Stomach (tissue), 9 donors: ENCODE results near the gene FASTKD3. TPM values are rescaled to one million over a fixed set of nuclear protein-coding genes. Genes with fewer than 3 reads are reported as not detected.

Experiments
- DNase-seq, 2 donors: peaks; one replicate each; pipeline versions ENCODE4 v3.0.0 to v3.0.0-alpha.2; 2013 to 2019
- H3K27ac ChIP-seq, 5 donors: fragments of 200-600 bp in 4 of 5; sonication (generic) in 4 of 5; one replicate each; pipeline ENCODE4 v1.5.1; 2013 to 2019; ENCODE audit warnings: mild to moderate bottlenecking in 1 of 5, moderate library complexity in 1 of 5
- H3K27me3 ChIP-seq, 3 donors: fragments of 200-600 bp; sonication (generic); one replicate each; pipeline ENCODE4 v1.5.1; 2017 to 2019; ENCODE audit warnings: mixed run types in 1 of 3
- H3K36me3 ChIP-seq, 4 donors: fragments of 200-600 bp; sonication (generic); 1 replicate in 3 of 4; 2 replicates in 1 of 4; pipeline ENCODE4 v1.5.1; 2016 to 2019
- H3K4me1 ChIP-seq, 4 donors: fragments of 200-600 bp; sonication (generic); one replicate each; pipeline ENCODE4 v1.5.1; 2016 to 2019
- H3K4me3 ChIP-seq, 4 donors: fragments of 200-600 bp; sonication (generic) in 3 of 4; one replicate each; pipeline ENCODE4 v1.5.1; 2016 to 2019; ENCODE audit warnings: mild to moderate bottlenecking in 1 of 4
- H3K9me3 ChIP-seq, 4 donors: fragments of 200-600 bp; sonication (generic); one replicate each; pipeline ENCODE4 v1.5.1; 2016 to 2019
- CTCF ChIP-seq, 7 experiments: fragments of 450-650 bp in 4 of 7; fragments of 200-600 bp in 3 of 7; sonication (generic) in 3 of 7; IDR thresholded peaks; one replicate each; pipeline ENCODE4 v1.5.1; 2016 to 2019; ENCODE audit warnings: antibody characterized with exemption in 7 of 7, control low read depth in 2 of 7, mild to moderate bottlenecking in 1 of 7
- EP300 ChIP-seq: sonication (generic); formaldehyde crosslinking; IDR thresholded peaks from one replicate; pipeline ENCODE4 v1.6.1; 2017; ENCODE audit warnings: antibody characterized with exemption
- POLR2A ChIP-seq, 4 donors: fragments of 450-650 bp; IDR thresholded peaks; one replicate each; pipeline ENCODE4 v1.6.1; 2016; ENCODE audit warnings: antibody characterized with exemption in 4 of 4, control low read depth in 2 of 4, mild to moderate bottlenecking in 1 of 4, moderate library complexity in 1 of 4
- POLR2AphosphoS5 ChIP-seq, 3 donors: sonication (generic); formaldehyde crosslinking; IDR thresholded peaks; one replicate each; pipeline ENCODE4 v1.6.1; 2016; ENCODE audit warnings: antibody characterized with exemption in 3 of 3
- WGBS, 5 donors: extraction: QIAGEN DNeasy Blood & Tissue Kit in 3 of 5; methylation state at CpG; one replicate each; pipeline versions ENCODE4 v1.1.5 to v1.1.7; 2013 to 2018; 5-methylcytosine and 5-hydroxymethylcytosine counted together
- intact Hi-C: fragments of 100-400 bp; cut with DNase I; formaldehyde crosslinking; loops from one replicate; pipeline ENCODE4 v1.15.1; 2023; ENCODE audit warnings: low total_unique reads
- polyA plus RNA-seq, 3 donors: library from polyadenylated mRNA; stranded (reverse); fragments of 200-250 nt; gene quantifications; one replicate each; pipeline ENCODE4 v1.2.3, GENCODE V29; 2013
- total RNA-seq, 5 donors: library from RNA; depleted of rRNA; stranded (reverse); fragments of >200 nt; gene quantifications; one replicate each; pipeline versions ENCODE4 v1.1.0 to v1.2.3, GENCODE V29; 2014 to 2016
- donor health status: healthy with polysubstance abuse.
- donor health status: Bipolar disorder and iron deficiency.
- donor health status: healthy.

FASTKD3 gene
- total and polyA plus RNA-seq, 8 donors: 0.58 to 13.0 (median 9.9) TPM; not detected in 1

GRCh38 chr5:7813007-7813406 lies 55.8 kb downstream of the FASTKD3 start:
- WGBS, 5 donors: 52 to 74% (median 61%) methylated on average over 2 of the region's 2 CpGs
- H3K9me3 ChIP-seq: no peaks in the 10 kb centered on the region
- H3K27me3 ChIP-seq: no peaks in the 10 kb centered on the region
- H3K27ac ChIP-seq: no peak overlapping the region
- no peak for TF ChIP-seq CTCF (IDR thresholded peaks at IDR 0.05)
- no peak for TF ChIP-seq POLR2AphosphoS5 (IDR thresholded peaks at IDR 0.05)
- no peak for DNase-seq
- intact Hi-C loops: no loop called here
- no peaks in the 10 kb centered on the region for H3K36me3 ChIP-seq
- no peak overlapping the region for H3K4me3 ChIP-seq
- peaks cover 0 to 8% (median 4%) of the 10 kb centered on the region in 4 donors for H3K4me1 ChIP-seq

GRCh38 chr5:7811715-7812114 lies 57.1 kb downstream of the FASTKD3 start:
- H3K36me3 ChIP-seq: no peaks in the 10 kb centered on the region
- no peaks in the 10 kb centered on the region for H3K9me3 ChIP-seq
- 73 to 82% (median 77%) methylated on average over 5 of the region's 5 CpGs for WGBS, 5 donors
- H3K4me3 ChIP-seq: no peak overlapping the region
- intact Hi-C loops: no loop called here
- no peaks in the 10 kb centered on the region for H3K27me3 ChIP-seq
- no peak for DNase-seq
- peaks cover 0 to 8% (median 4%) of the 10 kb centered on the region in 4 donors for H3K4me1 ChIP-seq
- no peak for TF ChIP-seq POLR2AphosphoS5 (IDR thresholded peaks at IDR 0.05)
- TF ChIP-seq POLR2A (IDR thresholded peaks at IDR 0.05): no peak
- no peak for TF ChIP-seq CTCF (IDR thresholded peaks at IDR 0.05)
- TF ChIP-seq EP300: no peak
- no peak overlapping the region for H3K27ac ChIP-seq

Other genes starting within 250 kb of the FASTKD3 start
- under 1 TPM in 1 of 5 donors, not detected in 4; 0.55 TPM for gene CFAP90, start 17.9 kb downstream of the FASTKD3 start, total RNA-seq
- gene CFAP90, start 17.9 kb downstream of the FASTKD3 start, polyA plus RNA-seq: 1 to 10 TPM in 2 of 3 donors, under 1 TPM in 1; 0.81 to 1.3 (median 1.2) TPM
- gene MTRR, start 117 bp upstream of the FASTKD3 start, total RNA-seq: 10 to 100 TPM; 11.0 to 53.9 (median 51.3) TPM
- 10 to 100 TPM in 2 of 3 donors, 1 to 10 TPM in 1; 9.7 to 21.8 (median 15.1) TPM for gene MTRR, start 117 bp upstream of the FASTKD3 start, polyA plus RNA-seq